ENCODE measurements around the gene CTCF.
"Not testable (repeated sequence)": the region's sequence is repeated elsewhere in the genome, so short reads cannot be mapped to it uniquely, and the experiment has no call there.

The CTCF gene
- long read RNA-seq, donor 1, partial matches to known transcripts = 29 of 35 reads
- long read RNA-seq, donor 1, other reads (novel, unspliced or antisense) = 0 of 35 reads
- long read RNA-seq, donor 2, partial matches to known transcripts = 5 of 7 reads
- long read RNA-seq, donor 2, other reads (novel, unspliced or antisense) = 0 of 7 reads
- long read RNA-seq, donor 3, partial matches to known transcripts = 20 of 28 reads
- long read RNA-seq, donor 3, other reads (novel, unspliced or antisense) = 0 of 28 reads
- long read RNA-seq, donor 4, partial matches to known transcripts = 21 of 28 reads
- long read RNA-seq, donor 4, other reads (novel, unspliced or antisense) = 0 of 28 reads
- long read RNA-seq, donor 5, partial matches to known transcripts = 25 of 31 reads
- long read RNA-seq, donor 5, other reads (novel, unspliced or antisense) = 0 of 31 reads
- long read RNA-seq, donor 6, partial matches to known transcripts = 37 of 46 reads
- long read RNA-seq, donor 6, other reads (novel, unspliced or antisense) = 0 of 46 reads
- long read RNA-seq, donor 7 = 0 reads
- long read RNA-seq, donor 8, transcript CTCF-201 (12 exons, 3,941 nt) = major isoform, 8 of 28 reads
- long read RNA-seq, donor 8, transcript CTCF-214 (10 exons, 3,521 nt) = minor isoform, 5 of 28 reads
- long read RNA-seq, donor 8, partial matches to known transcripts = 13 of 28 reads
- long read RNA-seq, donor 8, other reads (novel, unspliced or antisense) = 0 of 28 reads

GRCh38 chr16:67562526-67562917, at the start of gene CTCF:
Gene CTCF, plus strand, starts transcription at chr16:67562526. Its CDS starts 48,307 bp downstream, at chr16:67610833.
- no peak for DNase-seq

GRCh38 chr16:67513892-67514291, 48.4 kb upstream of the CTCF start:
- DNase-seq = not testable (repeated sequence)

- no peak for DNase-seq
These were observed 47.9 kb upstream of the CTCF start for GRCh38 chr16:67514382-67514828.

DNA sequence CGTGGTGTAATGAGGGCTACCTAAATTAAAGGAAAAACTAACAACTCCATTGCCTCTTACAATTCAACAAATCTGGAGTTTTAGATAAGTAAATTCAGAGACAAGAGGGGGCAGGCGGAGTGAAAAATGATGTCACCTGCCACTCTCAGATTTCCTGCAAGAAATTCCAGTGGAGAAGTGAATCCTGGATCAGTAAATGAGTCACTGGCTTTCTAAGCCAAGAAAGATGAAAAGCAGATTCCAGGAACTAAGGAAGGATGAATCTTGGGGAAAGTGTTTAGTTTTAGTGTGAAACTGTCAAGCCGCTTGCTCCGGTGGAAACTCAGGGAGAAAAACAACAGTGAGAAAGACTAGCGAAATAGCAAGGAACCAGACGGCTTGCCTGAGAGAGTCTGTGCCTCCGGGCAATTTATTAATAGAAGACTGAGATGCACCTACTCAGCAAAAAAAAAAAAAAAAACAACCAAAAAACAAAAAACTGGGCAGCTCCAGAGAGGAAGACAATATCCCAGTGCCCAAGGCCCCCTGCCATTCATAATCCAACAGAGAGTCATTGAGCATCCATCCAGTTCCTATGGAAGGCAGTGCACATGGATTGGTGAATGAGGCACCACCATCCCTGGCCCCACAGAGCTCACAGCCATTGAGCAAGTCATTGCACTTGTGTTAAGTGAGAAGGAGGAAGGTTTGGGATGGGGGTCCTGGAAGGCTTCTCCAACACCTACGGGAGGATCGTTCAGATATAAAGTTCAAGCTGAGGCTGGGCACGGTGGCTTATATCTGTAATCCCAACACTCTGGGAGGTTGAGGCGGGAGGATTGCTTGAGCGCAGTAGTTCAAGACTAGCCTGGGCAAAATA, 45.8 kb upstream of the CTCF start:
- DNase-seq = no peak

GRCh38 chr16:67517155-67517445, 45.2 kb upstream of the CTCF start:
- no peak for DNase-seq

GRCh38 chr16:67517661-67518423, 44.5 kb upstream of the CTCF start:
- peak; percentile 42 for DNase-seq

- no peak for DNase-seq
These were observed 43.6 kb upstream of the CTCF start for GRCh38 chr16:67518676-67519075.

DNA sequence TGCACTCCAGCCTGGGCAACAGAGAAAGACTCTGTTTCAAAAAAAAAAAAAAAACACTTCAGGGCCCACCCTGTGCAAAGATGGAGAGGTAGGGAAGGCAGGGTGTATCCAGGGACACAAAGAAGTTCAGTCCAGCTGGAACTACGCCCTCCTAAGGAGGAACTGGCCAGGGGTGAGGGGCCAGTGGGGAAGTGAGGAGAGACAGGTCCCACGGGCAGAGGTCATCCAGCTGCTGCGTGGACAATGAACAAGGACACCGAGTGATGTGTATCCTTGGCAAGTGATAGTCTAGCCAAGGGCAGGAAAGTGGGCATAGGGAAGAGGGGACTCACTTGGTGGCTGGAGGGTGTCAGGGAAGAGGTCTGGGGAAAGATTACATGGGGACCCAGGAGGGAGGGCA, 43.1 kb upstream of the CTCF start:
- no peak for DNase-seq

- peak; percentile 88 for DNase-seq
These were observed 41.1 kb upstream of the CTCF start for GRCh38 chr16:67521095-67521804.

DNA sequence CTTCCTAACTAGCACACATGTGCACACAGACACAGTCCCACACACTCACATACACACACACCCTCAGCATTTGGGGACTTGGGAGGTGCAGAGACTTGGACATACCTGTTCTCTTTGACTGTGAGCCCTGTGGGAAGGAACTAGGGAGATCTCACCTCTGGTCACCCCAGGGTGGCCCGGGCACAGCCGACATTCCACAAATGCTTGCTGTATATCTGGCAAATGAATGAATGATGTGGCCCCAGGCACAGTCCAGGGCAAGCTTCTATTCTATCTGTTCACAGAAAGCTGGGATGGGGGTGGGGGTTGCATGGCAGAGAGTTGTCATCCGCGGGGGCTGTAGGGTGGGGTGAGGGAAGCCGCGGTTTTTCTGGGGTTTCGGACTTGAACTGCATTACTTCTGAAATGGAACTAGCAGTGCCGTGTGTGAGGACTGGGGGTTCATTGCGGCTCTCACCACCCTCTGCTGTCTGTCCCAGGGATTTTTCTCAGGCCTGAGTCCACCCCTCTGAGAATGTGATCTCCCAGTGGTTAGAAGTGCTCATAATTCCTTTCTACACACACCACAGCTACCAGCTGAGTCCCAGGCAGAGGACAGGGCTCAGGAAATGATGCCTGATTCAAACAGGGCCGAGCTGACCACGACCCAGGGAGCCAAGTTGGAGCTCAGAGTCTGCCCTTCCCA, 37.0 kb upstream of the CTCF start:
- DNase-seq = no peak

- DNase-seq = no peak
These were observed 36.1 kb upstream of the CTCF start for GRCh38 chr16:67526149-67526791.

DNA sequence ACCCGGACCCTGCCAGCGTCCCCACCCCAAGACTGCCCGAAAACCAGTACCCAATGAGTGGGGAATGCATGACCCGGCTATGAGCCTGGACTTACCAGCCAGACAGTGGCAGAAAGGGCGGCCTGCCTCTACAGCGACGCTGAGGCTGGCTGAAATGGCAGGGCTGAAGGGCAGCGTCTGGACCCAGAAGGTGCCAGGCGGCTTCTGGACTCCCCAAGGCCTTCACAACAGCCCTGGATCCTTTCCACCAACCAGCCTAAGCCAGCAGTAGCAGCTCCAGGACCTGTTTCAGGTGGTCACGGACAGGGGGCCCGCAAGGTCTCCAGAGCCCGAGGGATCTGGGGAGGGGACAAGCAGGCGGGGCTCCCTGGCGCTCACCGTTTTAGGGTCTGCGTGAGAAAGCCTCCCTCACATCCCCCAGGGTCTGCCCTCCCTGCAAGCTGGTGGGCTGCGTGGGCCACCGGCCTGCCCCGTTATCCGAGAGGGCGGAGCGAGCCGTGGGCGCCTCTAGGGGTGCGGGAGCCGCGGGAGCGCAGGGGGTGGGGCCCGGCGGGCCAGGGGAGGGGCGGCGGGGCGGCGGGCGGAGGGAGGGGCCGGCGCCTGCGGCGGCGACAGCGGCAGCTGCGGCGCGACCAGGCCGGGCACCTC, 34.0 kb upstream of the CTCF start, which contains the start of gene RIPOR1:
TSS of gene RIPOR1 (plus strand) at position 608 of the 648 bp plus-strand sequence. CDS start 9,618 bp downstream, outside the sequence.
- DNase-seq = peak; percentile 76

DNA sequence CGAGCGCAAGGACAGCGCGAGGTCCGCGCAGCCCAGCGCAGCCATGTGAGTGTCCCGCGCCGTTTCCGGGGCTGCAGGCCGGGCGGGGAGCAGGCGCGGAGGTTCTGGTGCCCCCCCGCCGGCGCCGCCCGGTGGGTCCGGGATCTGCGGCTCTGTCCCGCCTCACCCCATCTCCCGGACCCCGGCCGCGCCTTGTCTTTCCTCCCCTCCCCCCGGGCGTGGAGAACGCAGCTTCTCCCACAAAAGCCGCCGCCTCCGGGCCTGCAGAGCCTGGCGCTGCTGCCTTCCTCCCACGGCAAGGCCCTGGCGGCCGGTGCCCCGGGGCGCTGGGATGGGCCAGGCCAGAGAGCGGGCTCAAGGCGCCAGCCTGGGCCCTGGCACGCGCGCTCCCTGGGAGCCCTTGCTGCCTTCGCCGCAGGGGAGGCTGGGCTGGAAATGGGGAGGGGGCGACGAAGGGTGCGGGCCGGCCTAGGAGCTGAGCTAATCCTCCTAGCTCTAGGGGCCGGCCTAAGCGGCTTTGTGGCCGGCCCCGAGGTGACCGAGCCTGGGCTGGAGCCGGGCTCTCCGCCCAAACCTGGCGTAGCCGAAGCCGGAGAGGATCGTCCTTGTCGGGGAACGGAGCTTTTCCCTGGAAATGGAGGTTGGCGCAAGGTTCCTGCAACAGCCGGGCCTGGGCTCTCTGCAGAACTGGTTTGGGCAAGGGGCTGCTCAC, 33.3 kb upstream of the CTCF start:
- DNase-seq = peak; percentile 91

DNA sequence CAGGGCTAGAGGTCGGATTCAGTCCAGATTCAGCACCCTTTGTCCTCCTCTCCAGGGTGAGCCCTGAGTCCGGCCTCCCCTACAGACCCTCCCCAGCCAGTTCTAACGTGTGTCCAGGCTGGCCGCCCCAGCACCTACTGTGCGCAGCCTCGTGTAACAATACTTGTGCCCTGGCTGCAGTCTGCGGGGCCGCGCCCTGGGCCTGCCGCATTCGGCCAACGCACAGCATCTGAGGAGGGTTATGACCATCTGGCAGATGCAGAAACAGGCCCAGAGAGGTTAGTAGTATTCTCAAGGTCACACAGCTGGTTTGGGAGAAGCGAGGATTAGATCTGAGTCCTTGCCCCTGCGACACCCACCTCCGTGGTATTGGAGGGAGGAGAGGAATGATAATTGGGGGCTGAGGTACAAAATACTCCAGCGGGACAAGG, 32.7 kb upstream of the CTCF start:
- no peak for DNase-seq

DNA sequence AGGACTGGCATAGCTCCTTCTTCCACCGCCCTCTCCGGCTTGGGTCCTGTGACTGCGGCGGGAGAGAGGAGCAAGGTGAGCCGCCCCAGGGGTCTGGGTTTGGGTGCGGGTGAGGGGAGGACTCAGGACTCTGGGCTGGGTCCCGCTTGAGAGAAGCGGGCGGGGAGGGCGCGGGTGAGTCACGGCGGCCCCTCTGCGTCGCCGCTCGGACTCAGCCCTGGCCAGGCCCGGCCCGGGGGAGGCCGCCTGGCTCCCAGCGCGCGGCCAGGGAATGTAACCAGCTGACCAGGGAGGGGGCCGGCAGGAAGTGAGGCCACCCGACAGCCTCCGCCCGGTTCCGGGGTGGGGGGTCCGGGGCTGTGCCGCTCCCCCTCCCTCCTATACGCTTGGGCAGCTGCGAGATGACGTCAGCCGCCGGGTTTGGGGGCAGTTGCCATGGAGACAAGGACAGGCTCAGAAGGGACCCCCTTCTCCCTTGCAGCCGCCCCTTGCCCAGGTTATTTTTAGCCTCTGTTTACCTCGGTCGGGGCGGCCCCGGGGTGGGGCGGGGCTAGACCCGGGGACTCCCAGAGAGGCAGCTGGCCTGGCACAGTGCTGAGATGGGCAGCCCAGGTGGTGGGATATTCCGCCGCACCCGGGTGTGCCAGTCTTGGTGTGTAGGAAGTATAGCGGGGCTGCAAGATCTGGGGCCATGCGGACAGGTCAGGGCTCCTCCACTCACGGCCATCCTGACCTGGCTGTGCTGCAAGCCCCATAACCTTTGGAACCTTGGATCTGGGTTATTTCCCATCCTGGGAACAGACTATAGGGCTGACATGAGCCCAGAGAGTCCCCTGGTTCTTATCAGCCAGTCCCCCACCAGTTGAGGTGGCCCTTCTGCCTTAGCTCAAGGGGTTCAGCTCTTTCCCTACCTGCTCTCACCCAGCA, 32.0 kb upstream of the CTCF start:
- DNase-seq = peak; percentile 75

DNA sequence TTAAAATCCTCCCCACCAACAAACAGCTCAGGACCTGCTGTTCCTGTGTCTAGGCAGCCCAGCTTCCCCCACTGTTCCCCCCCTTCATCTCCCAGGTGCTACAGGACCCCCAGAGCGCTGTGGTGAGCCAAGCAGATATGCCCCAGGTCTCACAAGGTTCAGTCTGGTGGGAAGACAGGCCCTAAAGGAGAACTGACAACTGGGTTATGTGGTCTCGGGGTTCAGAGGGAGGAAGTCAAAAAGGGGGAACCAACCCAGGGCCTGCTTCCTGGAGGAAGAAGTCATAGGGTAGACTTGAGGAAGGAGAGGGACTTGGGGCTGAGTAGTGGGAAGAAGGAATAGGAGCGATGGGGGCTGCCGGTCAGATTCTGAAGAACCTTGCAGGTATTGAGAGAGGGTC, 31.1 kb upstream of the CTCF start:
- DNase-seq = no peak

DNA sequence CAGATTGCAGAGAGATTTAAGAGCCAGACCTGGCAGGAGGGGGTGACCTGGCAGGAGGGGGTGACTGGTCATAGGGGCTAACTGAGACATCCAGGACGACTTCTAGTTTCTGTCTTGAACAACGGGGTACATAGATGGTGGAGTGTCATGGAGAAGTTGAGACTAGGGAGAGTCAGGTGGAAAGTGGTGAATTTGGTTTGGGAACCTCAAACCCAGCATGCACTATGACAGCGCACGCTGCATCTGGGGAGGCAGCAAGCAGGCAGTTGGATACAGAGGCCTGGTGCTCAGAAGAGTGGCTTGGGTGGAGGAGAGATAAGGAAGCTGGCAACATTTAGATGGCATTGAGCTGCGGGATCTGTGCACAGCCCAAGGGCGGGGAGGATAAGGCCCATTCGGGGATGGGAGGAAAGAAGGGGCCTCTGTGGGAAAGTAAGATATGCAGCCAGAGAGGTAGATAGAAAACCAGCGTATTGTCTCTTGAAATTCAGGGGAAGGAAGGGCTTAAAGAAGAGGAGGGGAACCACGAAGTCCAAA, 29.2 kb upstream of the CTCF start:
- DNase-seq = no peak

Measured in right kidney (tissue), 9 donors.